Upper lobe of left lung (tissue), 4 donors: Measurements from ENCODE around the gene SLC12A1.

Experiments
- EP300 ChIP-seq, 4 donors: sonication (generic); formaldehyde crosslinking; IDR thresholded peaks; one replicate each; pipeline ENCODE4 v1.5.1; 2017; ENCODE audit warnings: antibody characterized with exemption in 4 of 4, control low read depth in 2 of 4
- TF ChIP-seq, protein P1 (sequence below), 6 experiments: fragments of 450-650 bp in 4 of 6; fragments of 200-600 bp in 2 of 6; sonication (generic) in 2 of 6; IDR thresholded peaks; one replicate each; pipeline ENCODE4 v1.5.1; 2016 to 2019; ENCODE audit warnings: antibody characterized with exemption in 6 of 6

DNA sequence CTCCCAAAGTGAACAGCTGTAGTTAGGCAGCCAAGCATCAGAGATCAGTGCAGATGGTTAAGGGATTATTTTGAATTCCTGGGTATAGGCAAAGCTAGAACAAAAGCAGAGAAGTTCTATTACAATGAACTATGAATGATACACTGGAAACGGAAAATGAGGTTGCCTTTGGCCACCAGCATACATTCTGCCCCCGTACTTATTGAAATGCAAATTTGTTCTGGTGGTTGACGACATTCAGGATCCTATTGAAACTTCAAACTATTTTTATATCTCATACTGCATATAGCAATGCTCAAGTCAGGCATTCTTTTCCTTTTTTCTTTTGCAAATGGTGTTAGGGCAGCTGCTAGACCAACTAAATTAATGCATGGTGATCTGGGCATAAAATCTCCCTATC is 61.7 kb downstream of the SLC12A1 start:
- TF ChIP-seq, protein P1, sequence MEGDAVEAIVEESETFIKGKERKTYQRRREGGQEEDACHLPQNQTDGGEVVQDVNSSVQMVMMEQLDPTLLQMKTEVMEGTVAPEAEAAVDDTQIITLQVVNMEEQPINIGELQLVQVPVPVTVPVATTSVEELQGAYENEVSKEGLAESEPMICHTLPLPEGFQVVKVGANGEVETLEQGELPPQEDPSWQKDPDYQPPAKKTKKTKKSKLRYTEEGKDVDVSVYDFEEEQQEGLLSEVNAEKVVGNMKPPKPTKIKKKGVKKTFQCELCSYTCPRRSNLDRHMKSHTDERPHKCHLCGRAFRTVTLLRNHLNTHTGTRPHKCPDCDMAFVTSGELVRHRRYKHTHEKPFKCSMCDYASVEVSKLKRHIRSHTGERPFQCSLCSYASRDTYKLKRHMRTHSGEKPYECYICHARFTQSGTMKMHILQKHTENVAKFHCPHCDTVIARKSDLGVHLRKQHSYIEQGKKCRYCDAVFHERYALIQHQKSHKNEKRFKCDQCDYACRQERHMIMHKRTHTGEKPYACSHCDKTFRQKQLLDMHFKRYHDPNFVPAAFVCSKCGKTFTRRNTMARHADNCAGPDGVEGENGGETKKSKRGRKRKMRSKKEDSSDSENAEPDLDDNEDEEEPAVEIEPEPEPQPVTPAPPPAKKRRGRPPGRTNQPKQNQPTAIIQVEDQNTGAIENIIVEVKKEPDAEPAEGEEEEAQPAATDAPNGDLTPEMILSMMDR (IDR thresholded peaks at IDR 0.05), result no peak
- TF ChIP-seq EP300 (IDR thresholded peaks at IDR 0.05), result no peak
